Measurements from ENCODE around the gene PDE1C.

DNA sequence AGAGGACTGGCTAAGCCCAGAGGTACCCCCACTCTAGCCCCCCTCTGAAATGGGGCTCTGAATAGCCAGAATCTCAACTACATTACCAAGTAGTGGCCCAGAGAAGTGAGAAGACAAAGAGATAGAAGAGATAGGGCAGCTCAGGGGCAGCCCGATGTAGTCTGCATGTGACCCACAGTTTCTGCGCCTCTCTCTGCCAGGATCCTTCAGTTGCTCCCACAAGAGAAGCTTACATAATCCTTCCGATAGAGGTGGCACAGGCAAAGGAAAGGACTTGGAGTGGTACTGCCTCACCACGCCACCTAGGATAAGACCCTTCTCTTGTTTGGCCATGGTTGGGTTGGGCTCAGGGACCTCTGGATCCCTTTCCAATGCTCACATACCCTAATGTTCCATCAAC is 5.4 kb upstream of the PDE1C start:
- TF ChIP-seq TAF1 (IDR thresholded peaks at IDR 0.05; ENCODE audit: low read depth, low read length) (no peak), POLR2A (IDR thresholded peaks at IDR 0.05; ENCODE audit: low read depth, low read length) (no peak)

Data from GM12891 (cell line).